ENCODE results near the gene SAT1.

SAT1 gene

DNA sequence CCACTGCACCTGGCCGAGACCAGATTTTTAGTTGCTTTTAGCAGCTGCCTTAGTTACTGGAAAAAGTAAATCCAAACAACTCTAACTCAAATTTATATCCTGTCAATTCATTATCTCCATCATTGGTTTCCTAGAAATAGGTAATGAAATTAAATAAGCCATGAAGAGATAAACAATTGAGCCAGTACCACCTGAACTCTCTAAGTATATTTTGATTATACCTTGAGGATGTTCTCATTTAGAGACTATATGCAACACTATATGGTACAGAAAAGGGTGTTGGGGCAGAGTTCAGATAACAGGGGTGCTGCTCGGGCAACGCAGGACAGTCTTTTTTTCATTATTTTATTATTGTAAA, 35.0 kb downstream of the SAT1 start:
- POLR2A ChIA-PET = no interaction called here
- no peak for DNase-seq (ENCODE audit: low read depth, low spot score)
- CTCF ChIA-PET = no interaction called here
- H3K4me3 ChIP-seq (ENCODE audit: low read depth, low read length) = no peak overlapping the region
- TF ChIP-seq, protein P1, sequence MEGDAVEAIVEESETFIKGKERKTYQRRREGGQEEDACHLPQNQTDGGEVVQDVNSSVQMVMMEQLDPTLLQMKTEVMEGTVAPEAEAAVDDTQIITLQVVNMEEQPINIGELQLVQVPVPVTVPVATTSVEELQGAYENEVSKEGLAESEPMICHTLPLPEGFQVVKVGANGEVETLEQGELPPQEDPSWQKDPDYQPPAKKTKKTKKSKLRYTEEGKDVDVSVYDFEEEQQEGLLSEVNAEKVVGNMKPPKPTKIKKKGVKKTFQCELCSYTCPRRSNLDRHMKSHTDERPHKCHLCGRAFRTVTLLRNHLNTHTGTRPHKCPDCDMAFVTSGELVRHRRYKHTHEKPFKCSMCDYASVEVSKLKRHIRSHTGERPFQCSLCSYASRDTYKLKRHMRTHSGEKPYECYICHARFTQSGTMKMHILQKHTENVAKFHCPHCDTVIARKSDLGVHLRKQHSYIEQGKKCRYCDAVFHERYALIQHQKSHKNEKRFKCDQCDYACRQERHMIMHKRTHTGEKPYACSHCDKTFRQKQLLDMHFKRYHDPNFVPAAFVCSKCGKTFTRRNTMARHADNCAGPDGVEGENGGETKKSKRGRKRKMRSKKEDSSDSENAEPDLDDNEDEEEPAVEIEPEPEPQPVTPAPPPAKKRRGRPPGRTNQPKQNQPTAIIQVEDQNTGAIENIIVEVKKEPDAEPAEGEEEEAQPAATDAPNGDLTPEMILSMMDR (IDR thresholded peaks at IDR 0.05; ENCODE audit: insufficient read depth, low read length, missing control alignments) = no peak

DNA sequence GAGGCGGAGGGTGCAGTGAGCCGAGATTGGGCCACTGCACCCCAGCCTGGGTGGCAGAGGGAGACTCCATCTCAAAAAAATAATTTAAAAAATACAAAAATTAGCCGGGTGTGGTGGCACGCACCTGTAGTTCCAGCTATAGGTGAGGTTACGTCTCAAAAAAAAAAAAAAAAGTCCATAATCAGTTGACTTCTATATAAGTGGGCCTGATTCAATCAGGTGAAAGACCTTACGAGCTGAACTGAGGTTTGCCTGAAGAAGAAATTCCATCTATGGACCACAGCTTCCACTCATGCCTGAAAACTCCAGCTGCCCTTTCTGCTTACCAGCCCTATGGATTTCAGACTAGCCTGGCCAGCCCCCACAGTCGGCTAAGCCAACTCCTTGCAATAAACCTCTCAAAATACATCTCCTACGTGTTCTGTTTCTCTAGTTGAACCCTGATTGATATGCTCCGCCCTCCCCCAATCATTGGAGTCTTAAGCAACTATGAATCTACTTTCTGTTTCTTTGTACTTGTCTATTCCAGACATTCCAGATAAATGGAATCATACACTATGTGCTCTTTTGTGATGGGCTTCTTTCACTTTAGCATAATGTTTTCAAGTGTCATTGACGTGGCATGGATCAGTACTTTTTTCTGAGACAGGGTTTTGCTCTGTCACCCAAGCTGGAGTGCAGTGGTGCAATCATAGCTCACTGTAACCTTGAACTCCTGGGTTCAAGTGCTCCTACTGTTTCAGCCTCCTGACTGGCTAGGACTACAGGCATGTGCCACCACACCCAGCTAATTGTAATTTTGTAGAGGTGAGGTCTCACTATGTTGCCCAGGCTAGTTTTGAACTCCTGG, 36.6 kb downstream of the SAT1 start:
- ChIA-PET CTCF (interaction anchor here (0.8 kb wide), 1 partner anchor 37 kb away, joined by 4 read pairs; the partner anchor contains the start of gene SAT1), POLR2A (no interaction called here)
- no peak overlapping the region for H3K4me3 ChIP-seq (ENCODE audit: low read depth, low read length)
- no peak for DNase-seq (ENCODE audit: low read depth, low spot score)
- TF ChIP-seq, protein P1 (IDR thresholded peaks at IDR 0.05; ENCODE audit: insufficient read depth, low read length, missing control alignments) = no peak

DNA sequence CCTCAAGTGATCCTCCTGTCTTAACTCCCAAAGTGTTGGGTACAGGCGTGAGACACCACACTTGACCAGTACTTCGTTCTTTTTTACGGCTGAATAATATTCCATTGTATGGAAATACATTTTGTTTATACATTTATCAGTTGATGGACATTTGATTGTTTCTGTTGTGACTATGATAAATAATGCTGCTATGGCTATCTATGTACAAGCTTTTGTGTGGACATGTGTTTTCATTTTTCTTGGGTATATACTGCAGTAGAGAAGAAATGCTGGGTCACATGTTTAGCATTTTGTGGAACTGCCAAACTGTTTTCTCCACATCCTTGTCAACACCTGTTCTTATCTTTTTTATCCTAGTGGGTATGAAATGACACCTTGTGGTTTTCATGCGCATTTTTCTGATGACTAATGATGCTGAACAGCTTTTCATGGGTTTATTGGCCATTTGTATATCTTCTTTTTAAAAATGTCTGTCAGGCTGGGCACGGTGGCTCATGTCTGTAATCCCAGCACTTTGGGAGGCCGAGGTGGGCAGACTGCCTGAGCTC, 37.3 kb downstream of the SAT1 start:
- POLR2A ChIA-PET = no interaction called here
- TF ChIP-seq, protein P1 (IDR thresholded peaks at IDR 0.05; ENCODE audit: insufficient read depth, low read length, missing control alignments) = no peak
- no peak overlapping the region for H3K4me3 ChIP-seq (ENCODE audit: low read depth, low read length)
- DNase-seq (ENCODE audit: low read depth, low spot score) = no peak
- CTCF ChIA-PET = interaction anchor here (0.8 kb wide), 1 partner anchor 37 kb away, joined by 4 read pairs; the partner anchor contains the start of gene SAT1

DNA sequence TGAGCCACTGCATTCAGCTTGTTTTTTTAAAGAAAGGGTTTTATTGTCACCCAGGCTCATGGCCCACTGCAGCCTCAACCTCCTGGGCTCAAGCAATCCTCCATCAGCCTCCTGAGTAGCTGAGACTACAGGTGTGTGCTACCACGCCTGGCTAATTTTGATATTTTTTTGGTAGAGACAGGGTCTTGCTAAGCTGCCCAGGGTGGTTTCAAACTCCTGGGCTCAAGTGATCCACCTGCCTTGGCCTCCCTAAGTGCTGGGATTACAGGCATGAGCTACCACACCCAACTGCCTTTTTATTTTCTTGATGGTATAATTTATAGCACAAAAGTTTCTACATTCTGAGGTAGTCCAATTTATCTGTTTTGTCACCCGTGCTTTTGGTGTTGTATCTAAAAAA, 38.9 kb downstream of the SAT1 start:
- ChIA-PET POLR2A (no interaction called here), CTCF (no interaction called here)
- H3K4me3 ChIP-seq (ENCODE audit: low read depth, low read length) = no peak overlapping the region
- TF ChIP-seq, protein P1 (IDR thresholded peaks at IDR 0.05; ENCODE audit: insufficient read depth, low read length, missing control alignments) = no peak
- no peak for DNase-seq (ENCODE audit: low read depth, low spot score)

DNA sequence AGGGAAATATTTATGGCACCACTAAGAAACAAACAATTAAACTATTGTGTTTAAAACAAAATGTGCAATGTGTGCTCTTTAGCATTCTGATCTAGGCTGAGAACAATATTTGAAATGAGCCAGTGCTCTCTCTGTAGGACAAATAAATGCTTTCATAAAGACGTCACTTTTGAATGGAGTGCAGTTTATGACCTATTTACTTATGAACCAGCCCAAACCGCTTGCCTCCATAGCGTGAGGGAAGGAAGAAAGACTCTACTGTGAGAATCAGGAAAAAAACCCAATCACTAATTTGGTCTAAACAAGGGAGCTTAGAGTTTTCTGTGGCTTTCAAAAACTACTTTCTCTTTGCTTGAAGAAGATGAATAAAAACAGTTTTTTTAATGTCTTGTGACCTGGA, 39.4 kb downstream of the SAT1 start:
- ChIA-PET CTCF (no interaction called here), POLR2A (no interaction called here)
- DNase-seq (ENCODE audit: low read depth, low spot score) = no peak
- TF ChIP-seq, protein P1 (IDR thresholded peaks at IDR 0.05; ENCODE audit: insufficient read depth, low read length, missing control alignments) = no peak
- no peak overlapping the region for H3K4me3 ChIP-seq (ENCODE audit: low read depth, low read length)

DNA sequence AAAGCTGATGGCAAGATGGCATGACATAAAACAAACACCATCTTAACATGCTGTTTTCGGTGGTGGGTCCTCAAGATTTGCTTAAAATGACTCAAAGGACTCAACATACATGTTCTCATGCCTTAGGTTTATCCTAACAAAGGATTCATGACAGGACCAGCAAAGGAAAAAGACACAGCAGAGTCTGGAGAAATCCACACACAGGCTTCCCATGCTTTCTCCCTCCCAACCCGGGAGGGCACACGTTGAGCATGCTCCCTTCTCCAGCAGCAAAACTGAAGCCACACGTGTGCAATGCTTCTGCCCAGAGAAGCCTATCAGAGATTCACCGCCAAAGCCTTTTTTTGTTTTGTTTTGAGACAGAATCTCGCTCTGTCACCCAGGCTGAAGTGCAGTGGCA, 39.9 kb downstream of the SAT1 start:
- TF ChIP-seq, protein P1 (IDR thresholded peaks at IDR 0.05; ENCODE audit: insufficient read depth, low read length, missing control alignments) = no peak
- ChIA-PET POLR2A (interaction anchor here (0.6 kb wide), 1 partner anchor 157 kb away, joined by 4 read pairs; no protein-coding TSS in a partner anchor), CTCF (no interaction called here)
- DNase-seq (ENCODE audit: low read depth, low spot score) = no peak
- no peak overlapping the region for H3K4me3 ChIP-seq (ENCODE audit: low read depth, low read length)
